Mesothelial cell of epicardium (in vitro differentiated cells): ENCODE results near the gene PRR3. TPM values are rescaled to one million over a fixed set of nuclear protein-coding genes. Genes with fewer than 3 reads are reported as not detected.

Source experiments
- DNase-seq, 2 experiments: peaks; one replicate each; pipeline ENCODE4 v3.0.0; 2021; ENCODE audit warnings: low spot score in 2 of 2; ENCODE audit not compliant: unreplicated experiment in 2 of 2
- H3K27ac Mint-ChIP-seq: 2 replicates; pipeline ENCODE4 v1.8.0; 2021; ENCODE audit warnings: mixed read lengths
- H3K27me3 Mint-ChIP-seq: 2 replicates; pipeline ENCODE4 v1.8.0; 2021; ENCODE audit warnings: low read depth, mixed read lengths
- H3K36me3 Mint-ChIP-seq: 2 replicates; pipeline ENCODE4 v1.8.0; 2021; ENCODE audit warnings: mixed read lengths
- H3K4me1 Mint-ChIP-seq: 2 replicates; pipeline ENCODE4 v1.8.0; 2021; ENCODE audit warnings: mixed read lengths
- H3K4me3 Mint-ChIP-seq: 2 replicates; pipeline ENCODE4 v1.8.0; 2021; ENCODE audit warnings: mild to moderate bottlenecking, moderate library complexity, mixed read lengths
- H3K9me3 Mint-ChIP-seq: 2 replicates; pipeline ENCODE4 v1.8.0; 2021; ENCODE audit warnings: mixed read lengths
- CTCF ChIP-seq: fragments of 200-600 bp; sonication (generic); IDR thresholded peaks from one replicate; pipeline ENCODE4 v1.5.0; 2021; ENCODE audit warnings: antibody characterized with exemption; ENCODE audit not compliant: unreplicated experiment
- total RNA-seq: library from RNA; stranded (reverse); gene quantifications from 3 replicates; pipeline ENCODE4 v1.2.1, GENCODE V29; 2021

The PRR3 gene
- total RNA-seq = 23.7 to 25.5 TPM (median 23.9 TPM) in 3 replicates

GRCh38 chr6:30556906-30557682 is at the start of gene PRR3:
TSS of gene PRR3 (plus strand) at chr6:30557295. CDS start at chr6:30557345, 50 bp downstream.
- TF ChIP-seq CTCF = no peak
- Mint-ChIP-seq H3K4me3 (peak within 1 kb of the TSS; percentile 94), H3K27ac (peak within 1 kb of the TSS; percentile 99), H3K36me3 (peaks cover 24% of the 10 kb centered on the region), H3K9me3 (no peaks in the 10 kb centered on the region), H3K4me1 (peaks cover 29% of the 10 kb centered on the region), H3K27me3 (no peaks in the 10 kb centered on the region)
- peak; percentile 65 to 84 for DNase-seq

DNA sequence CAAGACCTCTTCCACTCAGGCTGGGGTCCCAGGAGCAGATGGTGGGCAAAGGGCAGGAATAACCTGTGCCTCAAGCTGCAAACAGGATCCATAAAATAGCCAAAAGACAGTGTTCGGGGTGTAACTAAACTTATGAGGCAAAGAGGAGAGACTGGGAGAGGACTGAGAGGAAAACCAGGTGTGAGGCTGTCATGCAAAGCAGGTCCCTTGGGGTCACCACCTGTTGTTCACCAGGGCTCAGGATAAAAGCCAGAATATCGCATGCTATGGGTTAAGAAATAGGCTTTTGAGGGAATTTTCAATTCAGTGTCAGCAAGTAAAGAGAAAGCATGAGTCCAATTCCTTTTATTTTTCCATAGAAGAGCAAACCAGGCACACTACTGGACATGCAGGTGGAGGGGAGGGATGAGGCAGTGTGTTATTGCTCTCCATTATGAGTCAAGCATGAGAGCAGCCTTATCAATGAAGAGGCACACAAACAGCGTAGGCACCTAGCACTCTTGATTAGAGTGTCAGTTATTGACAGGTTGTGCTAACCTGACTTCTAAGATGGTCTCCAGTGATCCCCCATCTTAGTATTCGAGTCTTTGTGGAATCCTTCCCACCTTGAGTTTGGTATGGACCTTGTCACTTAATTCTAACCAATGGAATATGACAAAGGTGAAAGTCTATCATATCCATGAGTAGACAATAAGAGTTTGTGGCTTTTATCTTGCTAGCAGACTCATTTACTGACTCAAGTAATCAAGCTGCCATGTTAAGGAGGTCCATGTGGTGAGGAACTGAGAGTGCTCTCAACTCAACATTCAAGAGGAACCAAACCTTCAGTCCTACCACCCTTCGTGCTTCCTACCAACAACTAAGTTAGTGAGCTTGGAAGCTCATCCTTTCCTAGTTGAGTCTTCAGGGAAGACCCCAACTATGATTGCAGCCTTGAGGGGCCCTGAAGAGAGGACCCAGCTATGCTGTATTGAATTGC is 49.0 kb upstream of the PRR3 start:
- H3K4me3 Mint-ChIP-seq = no peak overlapping the region
- no peaks in the 10 kb centered on the region for H3K4me1 Mint-ChIP-seq
- no peak overlapping the region for H3K27ac Mint-ChIP-seq
- H3K36me3 Mint-ChIP-seq = no peaks in the 10 kb centered on the region
- no peak for DNase-seq
- H3K9me3 Mint-ChIP-seq = no peaks in the 10 kb centered on the region
- TF ChIP-seq CTCF = no peak
- H3K27me3 Mint-ChIP-seq = peaks cover 12% of the 10 kb centered on the region

GRCh38 chr6:30508890-30509736 is 48.0 kb upstream of the PRR3 start:
- H3K9me3 Mint-ChIP-seq = no peaks in the 10 kb centered on the region
- no peak overlapping the region for H3K4me3 Mint-ChIP-seq
- H3K4me1 Mint-ChIP-seq = no peaks in the 10 kb centered on the region
- DNase-seq = no peak
- H3K27ac Mint-ChIP-seq = no peak overlapping the region
- H3K36me3 Mint-ChIP-seq = no peaks in the 10 kb centered on the region
- H3K27me3 Mint-ChIP-seq = peaks cover 12% of the 10 kb centered on the region
- TF ChIP-seq CTCF = no peak

DNA sequence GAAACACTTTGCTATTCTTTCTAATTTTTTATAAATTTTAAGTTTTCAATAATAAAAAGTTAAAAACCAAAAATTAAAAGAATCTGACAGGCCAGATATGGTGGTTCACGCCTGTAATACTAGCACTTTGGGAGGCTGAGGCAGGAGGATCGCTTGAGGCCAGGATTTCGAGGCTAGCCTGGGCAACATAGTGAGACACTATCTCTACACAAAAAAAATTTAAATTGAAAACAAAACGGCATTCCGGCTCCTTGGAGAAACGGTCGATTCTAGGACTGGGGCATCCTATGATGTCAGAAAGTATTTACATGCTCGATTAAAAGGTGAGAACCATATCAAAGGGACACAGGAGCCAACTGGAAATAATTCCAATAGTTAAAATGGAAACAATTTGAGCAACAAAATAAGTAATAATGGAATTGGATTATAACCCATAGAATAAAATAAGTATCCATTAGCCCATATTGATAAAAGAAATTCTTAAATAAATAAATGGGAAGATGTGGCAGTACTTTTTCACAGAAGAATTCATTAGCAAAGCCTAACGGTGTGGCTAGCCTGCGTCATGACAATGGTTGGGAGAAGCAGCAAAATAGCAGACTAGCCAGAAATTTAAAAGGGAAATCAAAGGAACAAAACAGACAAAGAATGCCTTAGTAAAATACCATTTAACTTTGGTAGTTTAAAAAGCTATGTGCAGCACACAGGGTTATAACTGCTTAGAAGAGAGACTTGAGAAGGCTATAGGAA is 46.5 kb upstream of the PRR3 start:
- no peaks in the 10 kb centered on the region for H3K9me3 Mint-ChIP-seq
- peaks cover 2% of the 10 kb centered on the region for H3K4me1 Mint-ChIP-seq
- no peak for TF ChIP-seq CTCF
- DNase-seq = no peak
- no peaks in the 10 kb centered on the region for H3K36me3 Mint-ChIP-seq
- H3K27me3 Mint-ChIP-seq = peaks cover 14% of the 10 kb centered on the region
- H3K27ac Mint-ChIP-seq = no peak overlapping the region
- no peak overlapping the region for H3K4me3 Mint-ChIP-seq

DNA sequence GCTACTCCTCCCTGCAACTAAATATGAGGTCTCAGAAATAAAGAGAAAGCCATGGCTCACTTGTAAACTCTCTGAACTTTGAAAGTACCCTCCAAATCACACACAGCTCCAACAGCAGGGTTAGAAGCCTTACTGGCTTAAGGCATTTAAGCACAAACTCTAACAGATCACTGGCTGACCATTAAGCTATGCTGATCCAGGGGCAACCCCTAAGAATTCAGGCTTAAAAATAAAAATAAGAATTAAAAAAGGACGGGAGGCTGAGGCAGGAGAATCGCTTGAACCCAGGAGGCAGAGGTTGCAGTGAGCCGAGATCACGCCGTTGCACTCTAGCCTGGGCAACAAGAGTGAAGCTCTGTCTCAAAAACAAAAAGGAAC is 45.9 kb upstream of the PRR3 start:
- Mint-ChIP-seq H3K9me3 (no peaks in the 10 kb centered on the region), H3K36me3 (no peaks in the 10 kb centered on the region), H3K27me3 (peaks cover 14% of the 10 kb centered on the region), H3K4me1 (peaks cover 2% of the 10 kb centered on the region), H3K27ac (no peak overlapping the region), H3K4me3 (no peak overlapping the region)
- TF ChIP-seq CTCF = no peak
- DNase-seq = no peak
